Erythroblast (primary cell): ENCODE data around the gene MAST4.

Experiments
- GATA1 ChIP-seq: IDR thresholded peaks from 2 replicates; pipeline ENCODE4 v1.6.1; 2011; ENCODE audit warnings: low read depth, mild to moderate bottlenecking, control low read depth, low read length, moderate library complexity
- POLR2A ChIP-seq: IDR thresholded peaks from 2 replicates; pipeline ENCODE4 v1.6.1; 2011; ENCODE audit warnings: mild to moderate bottlenecking, low read length

DNA sequence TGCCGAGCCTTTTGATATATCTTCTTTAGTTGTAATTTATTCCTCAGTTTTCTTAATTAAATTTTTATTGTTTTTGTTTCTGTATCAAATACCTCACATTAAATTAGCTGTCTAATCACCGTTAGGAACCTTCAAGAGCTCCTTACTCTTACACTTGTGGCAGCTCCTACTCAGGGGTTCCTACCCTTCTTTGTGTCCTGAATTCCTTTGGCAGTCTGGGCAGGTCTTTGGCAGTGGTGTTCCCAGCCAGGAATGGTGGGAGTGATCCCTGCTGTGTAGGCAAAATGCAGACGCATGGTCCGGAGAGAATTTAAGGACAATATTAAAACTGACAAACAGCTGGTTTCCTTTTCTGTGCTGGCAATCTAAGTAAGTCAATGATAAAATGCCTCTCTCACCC is 41.8 kb downstream of the MAST4 start:
- TF ChIP-seq POLR2A = no peak
- TF ChIP-seq GATA1 = no peak
